K562 (cell line): ENCODE data around the gene VDAC2. TPM values are rescaled to one million over a fixed set of nuclear protein-coding genes. Genes with fewer than 3 reads are reported as not detected.
A peak's percentile ranks its signal among the peaks of the same experiment; 100 is the strongest.

ENCODE experiments used
- ADNP ChIP-seq: fragments of 200-800 bp; sonication (Bioruptor generic); IDR thresholded peaks from 2 replicates; pipeline ENCODE4 v1.6.1; 2016; ENCODE audit warnings: missing genetic modification characterization, missing compliant biosample characterization
- ARID1B ChIP-seq: fragments of 450-650 bp; IDR thresholded peaks from 2 replicates; pipeline ENCODE4 v1.6.1; 2016; ENCODE audit warnings: antibody characterized with exemption, mild to moderate bottlenecking, inconsistent platforms
- BCOR ChIP-seq: fragments of 450-650 bp; IDR thresholded peaks from 2 replicates; pipeline ENCODE4 v1.6.1; 2016
- CHCHD3 ChIP-seq: fragments of 250-450 bp; sonication (Bioruptor Pico); IDR thresholded peaks from 2 replicates; pipeline ENCODE4 v2.1.2; 2022; ENCODE audit warnings: mild to moderate bottlenecking
- DPF2 ChIP-seq: fragments of 450-650 bp; IDR thresholded peaks from 2 replicates; pipeline ENCODE4 v1.6.1; 2016
- E2F1 ChIP-seq: sonication (generic); formaldehyde crosslinking; IDR thresholded peaks from 2 replicates; pipeline ENCODE4 v1.8.1; 2023; ENCODE audit warnings: mild to moderate bottlenecking, missing genetic modification reagents, moderate library complexity
- EGR1 ChIP-seq: fragments of 450-650 bp; conservative IDR thresholded peaks from 2 replicates; pipeline ENCODE4 v1.6.1; 2017; ENCODE audit warnings: mild to moderate bottlenecking
- HBP1 ChIP-seq: fragments of 450-650 bp; formaldehyde crosslinking; IDR thresholded peaks from 2 replicates; pipeline ENCODE4 v1.4.0; 2022; ENCODE audit warnings: missing genetic modification characterization
- HDAC2 ChIP-seq: fragments of 450-650 bp; IDR thresholded peaks from 2 replicates; pipeline ENCODE4 v1.6.1; 2016; ENCODE audit warnings: mild to moderate bottlenecking
- HSF4 ChIP-seq: fragments of 250-450 bp; sonication (Bioruptor Pico); IDR thresholded peaks from 2 replicates; pipeline ENCODE4 v2.1.2; 2022; ENCODE audit warnings: mild to moderate bottlenecking, moderate library complexity, borderline replicate concordance
- KDM1A ChIP-seq, 2 experiments: fragments of 450-650 bp; IDR thresholded peaks; 2 replicates each; pipeline ENCODE4 v1.6.1; 2016; ENCODE audit warnings: mild to moderate bottlenecking in 2 of 2
- MAFK ChIP-seq: IDR thresholded peaks from 2 replicates; pipeline ENCODE4 v1.6.1; 2011; ENCODE audit warnings: low read length, improper control_type of control experiment
- MCM3 ChIP-seq: fragments of 450-650 bp; IDR thresholded peaks from 2 replicates; pipeline ENCODE4 v1.6.1; 2016
- MYC ChIP-seq, 2 experiments: fragments of 250-450 bp in 1 of 2; sonication (Bioruptor Pico) in 1 of 2; IDR thresholded peaks; 2 replicates each; pipeline versions ENCODE4 v1.5.1 to v1.6.1; 2012 to 2021; ENCODE audit warnings: low read depth in 2 of 2, borderline replicate concordance in 1 of 2, improper control_type of control experiment in 1 of 2, low read length in 1 of 2, mild to moderate bottlenecking in 1 of 2, moderate library complexity in 1 of 2
- XRCC3 ChIP-seq: fragments of 450-650 bp; IDR thresholded peaks from 2 replicates; pipeline ENCODE4 v1.6.1; 2017; ENCODE audit warnings: mild to moderate bottlenecking, moderate library complexity
- ZFP30 ChIP-seq: fragments of 250-450 bp; sonication (Bioruptor Pico); IDR thresholded peaks from 2 replicates; pipeline ENCODE4 v1.8.0; 2022; ENCODE audit warnings: moderate library complexity, mild to moderate bottlenecking, inconsistent platforms, borderline replicate concordance
- ZNF12 ChIP-seq: sonication (generic); formaldehyde crosslinking; IDR thresholded peaks from 2 replicates; pipeline ENCODE4 v1.4.0; 2020; ENCODE audit warnings: mild to moderate bottlenecking, missing genetic modification reagents
- ZNF197 ChIP-seq: fragments of 200-800 bp; sonication (Bioruptor generic); IDR thresholded peaks from 2 replicates; pipeline ENCODE4 v1.6.1; 2016; ENCODE audit warnings: low read depth, missing genetic modification characterization, missing compliant biosample characterization
- ZNF639 ChIP-seq, 2 experiments: fragments of 200-800 bp in 1 of 2; sonication (Bioruptor generic) in 1 of 2; sonication (generic) in 1 of 2; formaldehyde crosslinking in 1 of 2; IDR thresholded peaks in 1 of 2; conservative IDR thresholded peaks in 1 of 2; 2 replicates each; pipeline versions ENCODE4 v1.5.0 to v1.6.1; 2016 to 2020; ENCODE audit warnings: missing compliant biosample characterization in 1 of 2, missing genetic modification characterization in 1 of 2, missing genetic modification reagents in 1 of 2
- polyA plus RNA-seq, 8 experiments: library from polyadenylated mRNA; depleted of rRNA in 4 of 8; stranded (reverse) in 5 of 8; unstranded in 3 of 8; fragments of >200 nt; fragmentation: Nextera tagmentation in 2 of 8; fragmentation: Illumina TruSeq in 1 of 8; extraction: Ambion mirVana in 2 of 8; extraction: Trizol in 1 of 8; gene quantifications; 2 replicates each; pipeline versions ENCODE4 v1.2.1 to v1.2.3, GENCODE V29; 2011 to 2014; ENCODE audit warnings: inconsistent platforms in 1 of 8, missing spikeins in 1 of 8
- total RNA-seq, 7 experiments: library from RNA; depleted of rRNA in 6 of 7; stranded (reverse); fragments of >200 nt in 6 of 7; fragmentation: Illumina TruSeq in 2 of 7; extraction: Trizol in 2 of 7; gene quantifications; 2 replicates each; pipeline versions ENCODE4 v1.2.1 to v1.2.3, GENCODE V29; 2011 to 2021; ENCODE audit warnings: low replicate concordance in 1 of 7
- TF ChIP-seq, protein P1 (sequence below): fragments of 450-650 bp; conservative IDR thresholded peaks from 2 replicates; pipeline ENCODE4 v1.6.1; 2016; ENCODE audit warnings: missing genetic modification characterization, low read depth, mild to moderate bottlenecking, missing compliant biosample characterization, moderate library complexity
- TF ChIP-seq, protein P2 (sequence below): fragments of 450-650 bp; formaldehyde crosslinking; IDR thresholded peaks from 2 replicates; pipeline ENCODE4 v1.4.0; 2020; ENCODE audit warnings: mild to moderate bottlenecking, moderate library complexity
- TF ChIP-seq, protein P3 (sequence below): fragments of 450-650 bp; formaldehyde crosslinking; IDR thresholded peaks from 2 replicates; pipeline ENCODE4 v1.4.0; 2020; ENCODE audit warnings: mild to moderate bottlenecking

VDAC2 gene
- total and polyA plus RNA-seq, 9 of the 15 experiments (the other 6 are each of a cell fraction or from before 2014, with no cell fraction given) = 139 to 450 (median 250) TPM

- TF ChIP-seq ZNF639 (CRISPR knock-in tag; conservative IDR thresholded peaks at IDR 0.05 in 1 of 2, IDR thresholded peaks at IDR 0.05 in 1 of 2) (0 out of 4 replicates have a peak, but pooled peaks of 1 of the 2 experiments have one; percentile 38), XRCC3 (no peak), ARID1B (peak; percentile 64), ADNP (tag) (peak; percentile 69), DPF2 (peak; percentile 37; the same call in 1 of the 2 replicates), ZNF12 (no peak), ZNF197 (CRISPR knock-in tag) (no peak), EGR1 (no peak), HBP1 (CRISPR knock-in tag) (no peak), HDAC2 (peak; percentile 39; the same call in 1 of the 2 replicates), MCM3 (no peak), CHCHD3 (CRISPR knock-in tag) (no peak), MAFK (no peak), ZFP30 (CRISPR knock-in tag) (no peak), MYC (IDR thresholded peaks at IDR 0.05; ENCODE audit: low read depth, low read length) (no peak), MYC (CRISPR knock-in tag; IDR thresholded peaks at IDR 0.05; ENCODE audit: borderline replicate concordance, low read depth) (no peak), BCOR (peak; percentile 60; the same call in 1 of the 2 replicates), HSF4 (CRISPR knock-in tag) (no peak), E2F1 (CRISPR knock-in tag) (no peak), KDM1A (IDR thresholded peaks at IDR 0.05) (no peak)
- TF ChIP-seq, protein P1, sequence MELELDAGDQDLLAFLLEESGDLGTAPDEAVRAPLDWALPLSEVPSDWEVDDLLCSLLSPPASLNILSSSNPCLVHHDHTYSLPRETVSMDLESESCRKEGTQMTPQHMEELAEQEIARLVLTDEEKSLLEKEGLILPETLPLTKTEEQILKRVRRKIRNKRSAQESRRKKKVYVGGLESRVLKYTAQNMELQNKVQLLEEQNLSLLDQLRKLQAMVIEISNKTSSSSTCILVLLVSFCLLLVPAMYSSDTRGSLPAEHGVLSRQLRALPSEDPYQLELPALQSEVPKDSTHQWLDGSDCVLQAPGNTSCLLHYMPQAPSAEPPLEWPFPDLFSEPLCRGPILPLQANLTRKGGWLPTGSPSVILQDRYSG (tag) = no peak
- TF ChIP-seq, protein P2, sequence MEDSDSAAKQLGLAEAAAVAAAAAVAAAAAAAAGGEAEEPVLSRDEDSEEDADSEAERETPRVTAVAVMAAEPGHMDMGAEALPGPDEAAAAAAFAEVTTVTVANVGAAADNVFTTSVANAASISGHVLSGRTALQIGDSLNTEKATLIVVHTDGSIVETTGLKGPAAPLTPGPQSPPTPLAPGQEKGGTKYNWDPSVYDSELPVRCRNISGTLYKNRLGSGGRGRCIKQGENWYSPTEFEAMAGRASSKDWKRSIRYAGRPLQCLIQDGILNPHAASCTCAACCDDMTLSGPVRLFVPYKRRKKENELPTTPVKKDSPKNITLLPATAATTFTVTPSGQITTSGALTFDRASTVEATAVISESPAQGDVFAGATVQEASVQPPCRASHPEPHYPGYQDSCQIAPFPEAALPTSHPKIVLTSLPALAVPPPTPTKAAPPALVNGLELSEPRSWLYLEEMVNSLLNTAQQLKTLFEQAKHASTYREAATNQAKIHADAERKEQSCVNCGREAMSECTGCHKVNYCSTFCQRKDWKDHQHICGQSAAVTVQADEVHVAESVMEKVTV = no peak
- TF ChIP-seq, protein P3, sequence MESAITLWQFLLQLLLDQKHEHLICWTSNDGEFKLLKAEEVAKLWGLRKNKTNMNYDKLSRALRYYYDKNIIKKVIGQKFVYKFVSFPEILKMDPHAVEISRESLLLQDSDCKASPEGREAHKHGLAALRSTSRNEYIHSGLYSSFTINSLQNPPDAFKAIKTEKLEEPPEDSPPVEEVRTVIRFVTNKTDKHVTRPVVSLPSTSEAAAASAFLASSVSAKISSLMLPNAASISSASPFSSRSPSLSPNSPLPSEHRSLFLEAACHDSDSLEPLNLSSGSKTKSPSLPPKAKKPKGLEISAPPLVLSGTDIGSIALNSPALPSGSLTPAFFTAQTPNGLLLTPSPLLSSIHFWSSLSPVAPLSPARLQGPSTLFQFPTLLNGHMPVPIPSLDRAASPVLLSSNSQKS (CRISPR knock-in tag) = no peak
Observed at GRCh38 chr10:75243426-75243825, 32.8 kb downstream of the VDAC2 start (continued).
